Measurements from ENCODE around the gene RASSF7. TPM values are rescaled to one million over a fixed set of nuclear protein-coding genes. Genes with fewer than 3 reads are reported as not detected.

The RASSF7 gene
- total RNA-seq, 1 experiment from 2014 or later: 32.5 TPM

DNA sequence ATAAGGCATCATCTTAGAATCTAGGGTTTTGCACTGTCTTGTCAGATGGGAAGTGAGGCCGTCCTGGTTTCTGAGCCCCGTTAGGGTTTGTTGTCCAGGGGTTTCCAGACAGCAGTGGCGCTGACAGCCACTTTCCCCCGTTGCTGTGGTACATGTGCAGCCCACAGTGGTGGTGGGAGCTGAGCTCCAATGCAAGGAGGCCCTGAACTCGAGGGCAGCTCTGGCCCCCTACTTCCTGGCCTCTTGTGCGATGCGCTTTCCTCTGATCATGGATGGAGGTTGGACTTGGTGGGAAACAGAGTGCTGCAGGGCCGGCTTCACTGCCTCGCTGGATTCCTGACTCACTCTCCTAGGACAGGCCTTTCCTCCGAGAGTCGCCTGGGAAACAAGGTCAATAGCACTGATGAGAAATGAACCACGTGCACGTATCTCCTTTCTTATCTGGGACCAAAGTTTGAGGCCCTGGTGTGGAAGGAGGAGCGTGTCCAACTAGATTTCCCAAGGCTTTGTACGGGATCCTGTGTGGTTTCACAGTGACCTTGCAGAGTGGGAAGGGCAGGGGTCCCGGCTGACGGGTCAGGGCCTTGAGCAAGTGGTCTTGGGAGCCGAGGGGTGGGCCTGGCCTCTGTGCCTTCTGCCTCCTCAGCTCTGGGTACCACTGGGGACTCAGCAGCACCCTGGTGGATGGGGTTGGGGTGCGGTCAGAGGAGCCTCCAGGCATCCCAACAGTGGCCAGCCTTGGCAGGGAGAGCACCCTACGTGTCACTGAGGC, 19.2 kb downstream of the RASSF7 start:
- no peak for ATAC-seq
- no peak overlapping the region for H3K4me3 Mint-ChIP-seq
- H3K36me3 Mint-ChIP-seq: peaks cover 19% of the 10 kb centered on the region

DNA sequence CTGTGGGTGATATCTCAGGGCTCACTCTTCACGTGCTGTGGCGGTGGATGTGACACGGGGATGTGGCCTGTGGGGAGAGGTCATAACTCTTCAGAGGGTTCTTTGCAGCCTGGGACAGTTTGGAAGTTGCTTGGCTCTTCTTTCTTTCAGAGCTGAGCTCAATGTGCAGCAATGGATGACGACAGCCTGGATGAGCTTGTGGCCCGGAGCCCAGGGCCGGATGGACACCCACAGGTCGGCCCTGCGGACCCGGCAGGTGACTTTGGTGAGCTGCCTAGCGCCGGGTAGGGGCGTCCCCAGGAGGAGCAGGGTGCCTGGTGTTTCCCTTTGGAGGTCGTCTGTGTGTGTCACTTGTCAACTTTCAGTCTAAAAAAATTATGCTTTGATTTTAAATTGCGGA, 20.6 kb downstream of the RASSF7 start:
- ATAC-seq: no peak
- POLR2A ChIA-PET: interaction anchor here (0.6 kb wide), 1 partner anchor 140 kb away, joined by 3 read pairs; no protein-coding TSS in a partner anchor
- CTCF ChIA-PET: no interaction called here
- no peaks in the 10 kb centered on the region for H3K9me3 Mint-ChIP-seq
- peaks cover 18% of the 10 kb centered on the region for H3K4me1 Mint-ChIP-seq
- TF ChIP-seq, protein P1, sequence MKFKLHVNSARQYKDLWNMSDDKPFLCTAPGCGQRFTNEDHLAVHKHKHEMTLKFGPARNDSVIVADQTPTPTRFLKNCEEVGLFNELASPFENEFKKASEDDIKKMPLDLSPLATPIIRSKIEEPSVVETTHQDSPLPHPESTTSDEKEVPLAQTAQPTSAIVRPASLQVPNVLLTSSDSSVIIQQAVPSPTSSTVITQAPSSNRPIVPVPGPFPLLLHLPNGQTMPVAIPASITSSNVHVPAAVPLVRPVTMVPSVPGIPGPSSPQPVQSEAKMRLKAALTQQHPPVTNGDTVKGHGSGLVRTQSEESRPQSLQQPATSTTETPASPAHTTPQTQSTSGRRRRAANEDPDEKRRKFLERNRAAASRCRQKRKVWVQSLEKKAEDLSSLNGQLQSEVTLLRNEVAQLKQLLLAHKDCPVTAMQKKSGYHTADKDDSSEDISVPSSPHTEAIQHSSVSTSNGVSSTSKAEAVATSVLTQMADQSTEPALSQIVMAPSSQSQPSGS (CRISPR knock-in tag; IDR thresholded peaks at IDR 0.05; ENCODE audit: borderline replicate concordance, low read depth): no peak
- TF ChIP-seq, protein P2, sequence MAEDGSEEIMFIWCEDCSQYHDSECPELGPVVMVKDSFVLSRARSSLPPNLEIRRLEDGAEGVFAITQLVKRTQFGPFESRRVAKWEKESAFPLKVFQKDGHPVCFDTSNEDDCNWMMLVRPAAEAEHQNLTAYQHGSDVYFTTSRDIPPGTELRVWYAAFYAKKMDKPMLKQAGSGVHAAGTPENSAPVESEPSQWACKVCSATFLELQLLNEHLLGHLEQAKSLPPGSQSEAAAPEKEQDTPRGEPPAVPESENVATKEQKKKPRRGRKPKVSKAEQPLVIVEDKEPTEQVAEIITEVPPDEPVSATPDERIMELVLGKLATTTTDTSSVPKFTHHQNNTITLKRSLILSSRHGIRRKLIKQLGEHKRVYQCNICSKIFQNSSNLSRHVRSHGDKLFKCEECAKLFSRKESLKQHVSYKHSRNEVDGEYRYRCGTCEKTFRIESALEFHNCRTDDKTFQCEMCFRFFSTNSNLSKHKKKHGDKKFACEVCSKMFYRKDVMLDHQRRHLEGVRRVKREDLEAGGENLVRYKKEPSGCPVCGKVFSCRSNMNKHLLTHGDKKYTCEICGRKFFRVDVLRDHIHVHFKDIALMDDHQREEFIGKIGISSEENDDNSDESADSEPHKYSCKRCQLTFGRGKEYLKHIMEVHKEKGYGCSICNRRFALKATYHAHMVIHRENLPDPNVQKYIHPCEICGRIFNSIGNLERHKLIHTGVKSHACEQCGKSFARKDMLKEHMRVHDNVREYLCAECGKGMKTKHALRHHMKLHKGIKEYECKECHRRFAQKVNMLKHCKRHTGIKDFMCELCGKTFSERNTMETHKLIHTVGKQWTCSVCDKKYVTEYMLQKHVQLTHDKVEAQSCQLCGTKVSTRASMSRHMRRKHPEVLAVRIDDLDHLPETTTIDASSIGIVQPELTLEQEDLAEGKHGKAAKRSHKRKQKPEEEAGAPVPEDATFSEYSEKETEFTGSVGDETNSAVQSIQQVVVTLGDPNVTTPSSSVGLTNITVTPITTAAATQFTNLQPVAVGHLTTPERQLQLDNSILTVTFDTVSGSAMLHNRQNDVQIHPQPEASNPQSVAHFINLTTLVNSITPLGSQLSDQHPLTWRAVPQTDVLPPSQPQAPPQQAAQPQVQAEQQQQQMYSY (CRISPR knock-in tag; IDR thresholded peaks at IDR 0.05): no peak
- TF ChIP-seq ZNF396 (CRISPR knock-in tag; IDR thresholded peaks at IDR 0.05; ENCODE audit: borderline replicate concordance): no peak
- TF ChIP-seq, protein P3, sequence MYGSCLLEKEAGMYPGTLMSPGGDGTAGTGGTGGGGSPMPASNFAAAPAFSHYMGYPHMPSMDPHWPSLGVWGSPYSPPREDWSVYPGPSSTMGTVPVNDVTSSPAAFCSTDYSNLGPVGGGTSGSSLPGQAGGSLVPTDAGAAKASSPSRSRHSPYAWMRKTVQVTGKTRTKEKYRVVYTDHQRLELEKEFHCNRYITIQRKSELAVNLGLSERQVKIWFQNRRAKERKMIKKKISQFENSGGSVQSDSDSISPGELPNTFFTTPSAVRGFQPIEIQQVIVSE (CRISPR knock-in tag; IDR thresholded peaks at IDR 0.05; ENCODE audit: borderline replicate concordance): no peak
- TF ChIP-seq NR2C2 (CRISPR knock-in tag; IDR thresholded peaks at IDR 0.05): no peak
- TF ChIP-seq CBFB (CRISPR knock-in tag; IDR thresholded peaks at IDR 0.05; ENCODE audit: low read depth): no peak
- no peak for TF ChIP-seq ZNF138 (CRISPR knock-in tag; conservative IDR thresholded peaks at IDR 0.05)
- TF ChIP-seq, protein P4, sequence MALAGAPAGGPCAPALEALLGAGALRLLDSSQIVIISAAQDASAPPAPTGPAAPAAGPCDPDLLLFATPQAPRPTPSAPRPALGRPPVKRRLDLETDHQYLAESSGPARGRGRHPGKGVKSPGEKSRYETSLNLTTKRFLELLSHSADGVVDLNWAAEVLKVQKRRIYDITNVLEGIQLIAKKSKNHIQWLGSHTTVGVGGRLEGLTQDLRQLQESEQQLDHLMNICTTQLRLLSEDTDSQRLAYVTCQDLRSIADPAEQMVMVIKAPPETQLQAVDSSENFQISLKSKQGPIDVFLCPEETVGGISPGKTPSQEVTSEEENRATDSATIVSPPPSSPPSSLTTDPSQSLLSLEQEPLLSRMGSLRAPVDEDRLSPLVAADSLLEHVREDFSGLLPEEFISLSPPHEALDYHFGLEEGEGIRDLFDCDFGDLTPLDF (CRISPR knock-in tag; IDR thresholded peaks at IDR 0.05): no peak
- no peak for TF ChIP-seq NFE2L1 (CRISPR knock-in tag; IDR thresholded peaks at IDR 0.05)
- no peak for TF ChIP-seq PRRX2 (CRISPR knock-in tag; IDR thresholded peaks at IDR 0.05)
- TF ChIP-seq SMAD4 (CRISPR knock-in tag; IDR thresholded peaks at IDR 0.05): no peak
- TF ChIP-seq ZBTB21 (CRISPR knock-in tag; IDR thresholded peaks at IDR 0.05; ENCODE audit: borderline replicate concordance): no peak
- no peak for TF ChIP-seq ZNF121 (CRISPR knock-in tag; IDR thresholded peaks at IDR 0.05)
- TF ChIP-seq, protein P5, sequence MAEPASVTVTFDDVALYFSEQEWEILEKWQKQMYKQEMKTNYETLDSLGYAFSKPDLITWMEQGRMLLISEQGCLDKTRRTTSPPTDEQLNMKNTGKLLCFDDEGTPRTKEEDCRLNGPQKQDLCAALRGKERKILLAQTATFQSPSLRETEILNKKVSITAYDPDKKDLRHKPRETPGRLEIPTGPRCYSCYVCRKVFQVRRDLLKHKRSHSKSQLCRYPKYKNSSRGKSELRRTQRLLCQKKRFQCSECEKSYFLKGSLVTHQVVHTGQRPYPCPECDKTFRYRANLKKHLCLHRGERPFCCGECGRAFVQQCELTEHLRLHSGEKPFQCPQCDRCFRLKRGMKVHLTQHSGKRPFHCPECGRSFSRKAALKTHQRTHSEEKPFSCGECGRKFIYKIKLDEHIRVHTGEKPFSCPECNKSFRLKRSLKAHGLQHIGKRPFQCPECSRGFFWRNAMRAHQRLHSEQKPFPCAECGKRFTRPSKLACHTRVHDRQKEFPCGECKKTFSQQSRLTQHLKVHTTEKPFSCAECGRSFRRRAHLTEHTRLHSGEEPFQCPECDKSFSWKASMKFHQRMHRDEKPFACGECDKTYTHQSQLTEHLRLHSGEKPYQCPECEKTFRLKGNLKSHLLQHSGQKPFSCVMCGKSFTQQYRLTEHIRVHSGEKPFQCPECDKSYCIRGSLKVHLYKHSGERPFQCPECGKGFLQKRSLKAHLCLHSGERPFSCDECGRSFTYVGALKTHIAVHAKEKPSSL (CRISPR knock-in tag; conservative IDR thresholded peaks at IDR 0.05): no peak
- TF ChIP-seq, protein P6, sequence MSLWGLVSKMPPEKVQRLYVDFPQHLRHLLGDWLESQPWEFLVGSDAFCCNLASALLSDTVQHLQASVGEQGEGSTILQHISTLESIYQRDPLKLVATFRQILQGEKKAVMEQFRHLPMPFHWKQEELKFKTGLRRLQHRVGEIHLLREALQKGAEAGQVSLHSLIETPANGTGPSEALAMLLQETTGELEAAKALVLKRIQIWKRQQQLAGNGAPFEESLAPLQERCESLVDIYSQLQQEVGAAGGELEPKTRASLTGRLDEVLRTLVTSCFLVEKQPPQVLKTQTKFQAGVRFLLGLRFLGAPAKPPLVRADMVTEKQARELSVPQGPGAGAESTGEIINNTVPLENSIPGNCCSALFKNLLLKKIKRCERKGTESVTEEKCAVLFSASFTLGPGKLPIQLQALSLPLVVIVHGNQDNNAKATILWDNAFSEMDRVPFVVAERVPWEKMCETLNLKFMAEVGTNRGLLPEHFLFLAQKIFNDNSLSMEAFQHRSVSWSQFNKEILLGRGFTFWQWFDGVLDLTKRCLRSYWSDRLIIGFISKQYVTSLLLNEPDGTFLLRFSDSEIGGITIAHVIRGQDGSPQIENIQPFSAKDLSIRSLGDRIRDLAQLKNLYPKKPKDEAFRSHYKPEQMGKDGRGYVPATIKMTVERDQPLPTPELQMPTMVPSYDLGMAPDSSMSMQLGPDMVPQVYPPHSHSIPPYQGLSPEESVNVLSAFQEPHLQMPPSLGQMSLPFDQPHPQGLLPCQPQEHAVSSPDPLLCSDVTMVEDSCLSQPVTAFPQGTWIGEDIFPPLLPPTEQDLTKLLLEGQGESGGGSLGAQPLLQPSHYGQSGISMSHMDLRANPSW (CRISPR knock-in tag; conservative IDR thresholded peaks at IDR 0.05; ENCODE audit: low read depth): no peak
- no peak overlapping the region for H3K4me3 Mint-ChIP-seq
- peaks cover 22% of the 10 kb centered on the region for H3K36me3 Mint-ChIP-seq
- no peak for DNase-seq (ENCODE audit: low spot score)
- H3K27ac Mint-ChIP-seq: peak overlapping the region; percentile 95
- H3K27me3 Mint-ChIP-seq (ENCODE audit: low read depth): no peaks in the 10 kb centered on the region

More for the DNA sequence above, 19.2 kb downstream of the RASSF7 start:
- ChIA-PET CTCF (no interaction called here), POLR2A (interaction anchor here (0.7 kb wide), 1 partner anchor 9 kb away, joined by 3 read pairs; no protein-coding TSS in a partner anchor)
- H3K4me1 Mint-ChIP-seq: peaks cover 19% of the 10 kb centered on the region
- peak overlapping the region; percentile 88; the same call in 1 of the 2 replicates for H3K27ac Mint-ChIP-seq
- TF ChIP-seq, protein P7, sequence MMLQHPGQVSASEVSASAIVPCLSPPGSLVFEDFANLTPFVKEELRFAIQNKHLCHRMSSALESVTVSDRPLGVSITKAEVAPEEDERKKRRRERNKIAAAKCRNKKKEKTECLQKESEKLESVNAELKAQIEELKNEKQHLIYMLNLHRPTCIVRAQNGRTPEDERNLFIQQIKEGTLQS (CRISPR knock-in tag; conservative IDR thresholded peaks at IDR 0.05): no peak
- TF ChIP-seq GABPB1 (CRISPR knock-in tag; IDR thresholded peaks at IDR 0.05) (peak; percentile 43; the same call in 1 of the 2 replicates), GTF2I (CRISPR knock-in tag; conservative IDR thresholded peaks at IDR 0.05) (no peak), FOXP1 (CRISPR knock-in tag; IDR thresholded peaks at IDR 0.05; ENCODE audit: borderline replicate concordance) (no peak), ZNF232 (CRISPR knock-in tag; IDR thresholded peaks at IDR 0.05) (no peak)
- TF ChIP-seq, protein P8, sequence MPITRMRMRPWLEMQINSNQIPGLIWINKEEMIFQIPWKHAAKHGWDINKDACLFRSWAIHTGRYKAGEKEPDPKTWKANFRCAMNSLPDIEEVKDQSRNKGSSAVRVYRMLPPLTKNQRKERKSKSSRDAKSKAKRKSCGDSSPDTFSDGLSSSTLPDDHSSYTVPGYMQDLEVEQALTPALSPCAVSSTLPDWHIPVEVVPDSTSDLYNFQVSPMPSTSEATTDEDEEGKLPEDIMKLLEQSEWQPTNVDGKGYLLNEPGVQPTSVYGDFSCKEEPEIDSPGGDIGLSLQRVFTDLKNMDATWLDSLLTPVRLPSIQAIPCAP (CRISPR knock-in tag; IDR thresholded peaks at IDR 0.05): no peak
- H3K9me3 Mint-ChIP-seq: no peaks in the 10 kb centered on the region
- no peak for DNase-seq (ENCODE audit: low spot score)
- H3K27me3 Mint-ChIP-seq (ENCODE audit: low read depth): peaks cover 3% of the 10 kb centered on the region
